Panc1 (cell line): ENCODE data around the gene GPD1L. TPM values are rescaled to one million over a fixed set of nuclear protein-coding genes. Genes with fewer than 3 reads are reported as not detected.
"Not testable (repeated sequence)": the region's sequence is repeated elsewhere in the genome, so short reads cannot be mapped to it uniquely, and the experiment has no call there.

Source experiments
- ATAC-seq: fragments of 200-7000 bp; cut with Tn5 transposase; 2 replicates; pipeline ENCODE4 v1.9.1; 2020; ENCODE audit warnings: mild to moderate bottlenecking, moderate library complexity
- BruUV-seq: library from RNA; stranded (reverse); fragments of 400-500 nt; replicated peaks from 2 replicates; lab custom pipeline; 2021; lab: Mats Ljungman, UMichigan
- CTCF ChIA-PET: fragments of 300-600 bp; sonication (Branson Sonifier 250); formaldehyde crosslinking; loops from one replicate; lab custom pipeline; 2022; ENCODE audit warnings: antibody characterized with exemption; lab: Charles Lee
- POLR2A ChIA-PET: fragments of 300-600 bp; sonication (Branson Sonifier 250); formaldehyde crosslinking; loops from one replicate; lab custom pipeline; 2022; ENCODE audit warnings: antibody characterized with exemption; lab: Charles Lee
- DNase-seq: peaks from one replicate; pipeline ENCODE4 v3.0.0-alpha.2; 2010; ENCODE audit warnings: low read depth, low spot score
- H3K27ac ChIP-seq: 2 replicates; pipeline ENCODE4 v1.5.1; 2011; ENCODE audit warnings: mild to moderate bottlenecking, low read length, inconsistent platforms
- H3K27me3 ChIP-seq: fragments of 200-500 bp; sonication (Bioruptor generic); 2 replicates; pipeline ENCODE4 v1.6.0; 2014; ENCODE audit warnings: low read length, inconsistent platforms; ENCODE audit not compliant: control insufficient read depth, insufficient read depth
- H3K36me3 ChIP-seq: fragments of 200-500 bp; sonication (Bioruptor generic); 2 replicates; pipeline ENCODE4 v1.5.1; 2014; ENCODE audit warnings: inconsistent platforms, mild to moderate bottlenecking, low read length, moderate library complexity; ENCODE audit not compliant: control insufficient read depth, insufficient read depth
- H3K4me1 ChIP-seq: 2 replicates; pipeline ENCODE4 v1.5.1; 2011; ENCODE audit warnings: inconsistent platforms, mild to moderate bottlenecking, low read length, moderate library complexity; ENCODE audit not compliant: control insufficient read depth, insufficient read depth
- H3K4me3 ChIP-seq, 2 experiments: 2 replicates each; pipeline ENCODE4 v1.5.1; 2011 to 2012; ENCODE audit warnings: low read depth in 2 of 2, low read length in 2 of 2, mild to moderate bottlenecking in 2 of 2, inconsistent platforms in 1 of 2, moderate library complexity in 1 of 2
- H3K9me3 ChIP-seq: fragments of 200-500 bp; sonication (Bioruptor generic); 2 replicates; pipeline ENCODE4 v1.5.1; 2014; ENCODE audit warnings: low read depth, mild to moderate bottlenecking, inconsistent platforms, low read length, moderate library complexity; ENCODE audit not compliant: control insufficient read depth, insufficient read depth
- POLR2AphosphoS5 ChIP-seq: IDR thresholded peaks from 2 replicates; pipeline ENCODE4 v1.6.1; 2012; ENCODE audit warnings: mild to moderate bottlenecking, low read depth, low read length, moderate library complexity
- SIN3A ChIP-seq: IDR thresholded peaks from 2 replicates; pipeline ENCODE4 v1.6.1; 2012; ENCODE audit warnings: low read depth, mild to moderate bottlenecking, low read length, moderate library complexity, borderline replicate concordance; ENCODE audit not compliant: insufficient read depth
- TCF7L2 ChIP-seq: IDR thresholded peaks from 2 replicates; pipeline ENCODE4 v1.6.1; 2011; ENCODE audit warnings: mild to moderate bottlenecking, low read depth, low read length, inconsistent platforms
- in situ Hi-C: cut with HindIII; loops from 2 replicates; pipeline ENCODE4 v1.10.0; 2016; ENCODE audit warnings: low sequenced_read_pairs, low pct_unique_long_range_greater_than_20kb
- intact Hi-C: fragments of 100-400 bp; cut with micrococcal nuclease; formaldehyde crosslinking; loops from one replicate; pipeline ENCODE4 v1.10.0; 2022; ENCODE audit not compliant: unreplicated experiment
- total RNA-seq: library from RNA; stranded (reverse); gene quantifications from one replicate; pipeline ENCODE4 v1.2.1, GENCODE V29; 2021; ENCODE audit not compliant: unreplicated experiment
- TF ChIP-seq, protein P1 (sequence below): fragments of 450-650 bp; IDR thresholded peaks from 2 replicates; pipeline ENCODE4 v1.5.1; 2017; ENCODE audit warnings: mild to moderate bottlenecking
- TF ChIP-seq, protein P2 (sequence below), 2 experiments: IDR thresholded peaks; 2 replicates each; pipeline ENCODE4 v1.6.1; 2011 to 2012; ENCODE audit warnings: low read depth in 2 of 2, control low read depth in 1 of 2, low read length in 1 of 2, mild to moderate bottlenecking in 1 of 2, moderate library complexity in 1 of 2; ENCODE audit not compliant: insufficient read depth in 1 of 2

GPD1L gene
- total RNA-seq, 1 experiment from 2014 or later = 10.5 TPM

DNA sequence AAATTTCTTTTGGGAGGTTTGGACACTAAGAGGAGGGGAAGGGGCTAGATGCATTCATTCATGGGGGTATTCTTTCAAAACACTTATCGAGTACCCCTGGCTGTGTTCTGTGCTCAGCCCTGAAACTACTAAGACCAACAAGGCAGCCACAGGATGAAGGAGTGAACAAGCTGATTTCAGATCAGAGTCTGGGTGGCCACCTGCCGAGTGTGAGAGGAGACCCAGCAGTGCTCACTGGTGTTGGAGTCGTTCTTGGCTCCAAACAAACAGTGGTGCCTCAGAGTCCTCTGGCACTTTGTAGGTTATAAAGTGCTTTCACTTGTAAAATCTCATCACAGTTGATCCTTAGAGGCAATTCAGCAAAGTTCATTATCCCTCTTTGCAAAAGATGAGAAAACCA, 83.3 kb downstream of the GPD1L start:
- H3K9me3 ChIP-seq = no peaks in the 10 kb centered on the region
- no peaks in the 10 kb centered on the region for H3K27me3 ChIP-seq
- ATAC-seq = no peak
- DNase-seq = no peak
- no TSS peak for BruUV-seq
- intact Hi-C loops = no loop called here
- H3K4me1 ChIP-seq = no peaks in the 10 kb centered on the region
- POLR2A ChIA-PET = no interaction called here
- in situ Hi-C loops = no loop called here
- CTCF ChIA-PET = no interaction called here
- TF ChIP-seq, protein P1, sequence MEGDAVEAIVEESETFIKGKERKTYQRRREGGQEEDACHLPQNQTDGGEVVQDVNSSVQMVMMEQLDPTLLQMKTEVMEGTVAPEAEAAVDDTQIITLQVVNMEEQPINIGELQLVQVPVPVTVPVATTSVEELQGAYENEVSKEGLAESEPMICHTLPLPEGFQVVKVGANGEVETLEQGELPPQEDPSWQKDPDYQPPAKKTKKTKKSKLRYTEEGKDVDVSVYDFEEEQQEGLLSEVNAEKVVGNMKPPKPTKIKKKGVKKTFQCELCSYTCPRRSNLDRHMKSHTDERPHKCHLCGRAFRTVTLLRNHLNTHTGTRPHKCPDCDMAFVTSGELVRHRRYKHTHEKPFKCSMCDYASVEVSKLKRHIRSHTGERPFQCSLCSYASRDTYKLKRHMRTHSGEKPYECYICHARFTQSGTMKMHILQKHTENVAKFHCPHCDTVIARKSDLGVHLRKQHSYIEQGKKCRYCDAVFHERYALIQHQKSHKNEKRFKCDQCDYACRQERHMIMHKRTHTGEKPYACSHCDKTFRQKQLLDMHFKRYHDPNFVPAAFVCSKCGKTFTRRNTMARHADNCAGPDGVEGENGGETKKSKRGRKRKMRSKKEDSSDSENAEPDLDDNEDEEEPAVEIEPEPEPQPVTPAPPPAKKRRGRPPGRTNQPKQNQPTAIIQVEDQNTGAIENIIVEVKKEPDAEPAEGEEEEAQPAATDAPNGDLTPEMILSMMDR = no peak
- TF ChIP-seq POLR2AphosphoS5 (no peak), TCF7L2 (no peak), SIN3A (no peak)
- TF ChIP-seq, protein P2, sequence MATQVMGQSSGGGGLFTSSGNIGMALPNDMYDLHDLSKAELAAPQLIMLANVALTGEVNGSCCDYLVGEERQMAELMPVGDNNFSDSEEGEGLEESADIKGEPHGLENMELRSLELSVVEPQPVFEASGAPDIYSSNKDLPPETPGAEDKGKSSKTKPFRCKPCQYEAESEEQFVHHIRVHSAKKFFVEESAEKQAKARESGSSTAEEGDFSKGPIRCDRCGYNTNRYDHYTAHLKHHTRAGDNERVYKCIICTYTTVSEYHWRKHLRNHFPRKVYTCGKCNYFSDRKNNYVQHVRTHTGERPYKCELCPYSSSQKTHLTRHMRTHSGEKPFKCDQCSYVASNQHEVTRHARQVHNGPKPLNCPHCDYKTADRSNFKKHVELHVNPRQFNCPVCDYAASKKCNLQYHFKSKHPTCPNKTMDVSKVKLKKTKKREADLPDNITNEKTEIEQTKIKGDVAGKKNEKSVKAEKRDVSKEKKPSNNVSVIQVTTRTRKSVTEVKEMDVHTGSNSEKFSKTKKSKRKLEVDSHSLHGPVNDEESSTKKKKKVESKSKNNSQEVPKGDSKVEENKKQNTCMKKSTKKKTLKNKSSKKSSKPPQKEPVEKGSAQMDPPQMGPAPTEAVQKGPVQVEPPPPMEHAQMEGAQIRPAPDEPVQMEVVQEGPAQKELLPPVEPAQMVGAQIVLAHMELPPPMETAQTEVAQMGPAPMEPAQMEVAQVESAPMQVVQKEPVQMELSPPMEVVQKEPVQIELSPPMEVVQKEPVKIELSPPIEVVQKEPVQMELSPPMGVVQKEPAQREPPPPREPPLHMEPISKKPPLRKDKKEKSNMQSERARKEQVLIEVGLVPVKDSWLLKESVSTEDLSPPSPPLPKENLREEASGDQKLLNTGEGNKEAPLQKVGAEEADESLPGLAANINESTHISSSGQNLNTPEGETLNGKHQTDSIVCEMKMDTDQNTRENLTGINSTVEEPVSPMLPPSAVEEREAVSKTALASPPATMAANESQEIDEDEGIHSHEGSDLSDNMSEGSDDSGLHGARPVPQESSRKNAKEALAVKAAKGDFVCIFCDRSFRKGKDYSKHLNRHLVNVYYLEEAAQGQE (IDR thresholded peaks at IDR 0.05; ENCODE audit: insufficient read depth in 1 of 2, low read depth in 2 of 2, low read length in 1 of 2) = no peak
- H3K27ac ChIP-seq = no peak overlapping the region
- no peaks in the 10 kb centered on the region for H3K36me3 ChIP-seq
- H3K4me3 ChIP-seq = no peak overlapping the region

DNA sequence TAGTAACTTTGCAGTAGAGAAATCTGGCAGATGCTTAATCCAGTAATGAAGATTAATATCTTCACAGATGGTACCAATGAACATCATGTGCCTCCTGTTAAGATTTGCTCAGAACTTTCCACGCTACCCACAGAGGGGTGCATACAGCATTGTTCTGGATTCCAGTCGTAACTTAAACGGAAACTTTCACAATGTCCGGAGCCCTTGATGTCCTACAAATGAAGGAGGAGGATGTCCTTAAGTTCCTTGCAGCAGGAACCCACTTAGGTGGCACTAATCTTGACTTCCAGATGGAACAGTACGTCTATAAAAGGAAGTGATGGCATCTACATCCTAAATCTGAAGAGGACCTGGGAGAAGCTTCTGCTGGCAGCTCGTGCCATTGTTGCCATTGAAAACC, 84.1 kb downstream of the GPD1L start:
- H3K36me3 ChIP-seq, H3K9me3 ChIP-seq, CTCF ChIA-PET, POLR2A ChIA-PET, DNase-seq, H3K27ac ChIP-seq, BruUV-seq, ATAC-seq, in situ Hi-C loops, intact Hi-C loops, H3K4me3 ChIP-seq, H3K4me1 ChIP-seq, H3K27me3 ChIP-seq: not testable (repeated sequence)

DNA sequence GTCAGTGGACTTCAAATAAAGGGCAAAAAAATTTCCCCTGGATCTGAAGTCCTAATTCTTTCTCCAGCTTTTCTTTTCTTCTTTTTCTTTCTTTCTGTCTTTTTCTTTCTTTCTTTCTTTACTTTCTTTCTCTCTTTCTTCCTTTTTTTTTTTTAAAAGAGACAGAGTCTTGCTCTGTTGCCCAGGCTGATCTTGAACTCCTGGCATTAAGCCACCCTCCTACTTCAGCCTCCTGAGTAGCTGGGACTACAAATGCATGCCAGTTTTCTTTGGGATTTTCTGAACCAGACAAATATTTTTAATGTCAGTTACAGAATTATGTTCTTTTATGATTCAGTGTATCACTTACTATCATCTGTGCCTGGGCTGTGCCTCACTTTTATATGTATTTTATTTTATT, 86.7 kb downstream of the GPD1L start:
- in situ Hi-C loops = no loop called here
- Histone ChIP-seq H3K27ac (no peak overlapping the region), H3K9me3 (no peaks in the 10 kb centered on the region), H3K27me3 (no peaks in the 10 kb centered on the region), H3K4me1 (no peaks in the 10 kb centered on the region), H3K4me3 (no peak overlapping the region), H3K36me3 (no peaks in the 10 kb centered on the region)
- no peak for TF ChIP-seq TCF7L2
- no peak for TF ChIP-seq POLR2AphosphoS5
- TF ChIP-seq, protein P1 = no peak
- TF ChIP-seq SIN3A = no peak
- TF ChIP-seq, protein P2 (IDR thresholded peaks at IDR 0.05; ENCODE audit: insufficient read depth in 1 of 2, low read depth in 2 of 2, low read length in 1 of 2) = no peak
- no TSS peak for BruUV-seq
- ChIA-PET POLR2A (interaction anchor here (0.6 kb wide), 1 partner anchor 479 kb away, joined by 6 read pairs; no protein-coding TSS in a partner anchor), CTCF (no interaction called here)
- intact Hi-C loops = no loop called here
- DNase-seq (no peak), ATAC-seq (no peak)
